ENCODE results near the gene C13orf46. TPM values are rescaled to one million over a fixed set of nuclear protein-coding genes. Genes with fewer than 3 reads are reported as not detected.
A peak's percentile ranks its signal among the peaks of the same experiment; 100 is the strongest.
"Not testable (repeated sequence)": the region's sequence is repeated elsewhere in the genome, so short reads cannot be mapped to it uniquely, and the experiment has no call there.

C13orf46 gene
- total RNA-seq, result 10 to 100 TPM; 18.4 to 33.9 (median 25.3) TPM
- 1.4 TPM for total RNA-seq (2013)
- total RNA-seq, result 0.61 to 17.2 (median 7.3) reads per million in 29 experiments

DNA sequence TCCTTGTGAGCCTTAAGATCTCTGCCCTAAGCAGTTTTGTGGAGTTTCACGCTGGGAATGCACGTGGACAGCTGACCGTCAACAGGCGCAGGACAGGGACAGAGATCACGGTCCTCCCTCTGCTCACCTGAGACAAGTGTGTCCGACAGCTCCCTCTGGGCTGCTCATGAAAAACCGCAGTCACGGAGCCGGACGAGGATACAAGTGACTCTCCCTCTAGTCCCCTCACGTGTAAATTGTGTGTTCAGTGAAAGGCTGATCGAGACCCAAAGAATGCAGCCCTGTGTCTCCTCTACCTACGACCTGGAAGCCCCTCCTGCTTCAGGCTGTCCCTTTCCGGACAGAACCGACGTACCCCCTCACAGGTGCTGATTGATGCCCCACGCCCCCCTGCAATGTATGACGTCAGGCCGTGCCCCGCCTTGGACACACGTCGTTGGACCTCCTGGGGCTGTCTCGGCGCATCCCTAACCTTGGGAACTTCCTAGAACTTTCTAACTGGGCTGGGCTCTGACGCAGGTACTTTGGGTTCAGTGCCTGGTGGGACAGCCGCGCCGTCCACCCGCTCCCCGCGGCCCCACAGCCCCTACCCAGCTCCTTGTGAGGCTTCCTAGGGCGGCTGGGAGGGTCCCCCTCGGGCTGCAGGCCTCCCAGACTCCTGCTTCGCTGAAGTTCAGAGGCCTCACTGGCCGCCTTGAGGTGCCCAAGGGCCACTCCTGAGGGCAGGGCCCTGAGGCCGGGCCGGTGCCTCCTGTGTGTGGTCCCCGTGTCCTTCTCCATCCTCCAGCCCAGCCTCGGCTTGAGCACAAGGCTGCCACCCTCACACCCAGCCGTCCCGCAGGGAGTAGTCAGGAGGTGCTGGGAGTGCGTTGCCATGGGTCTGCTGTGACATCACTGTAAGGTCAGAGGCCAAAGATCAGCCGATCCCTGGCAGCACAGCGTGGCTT lies at the start of gene C13orf46:
Gene C13orf46 (minus strand): TSS at position 859 of the 947 bp plus-strand sequence. CDS start 79 bp downstream, at position 780.
- Histone ChIP-seq H3K27me3 (replicated peaks in 1 of 2; ENCODE audit: control insufficient read depth in 2 of 2, extremely low read depth in 1 of 2, insufficient read depth in 2 of 2, low read length in 1 of 2) (no peaks in the 10 kb centered on the region), H3K4me3 (ENCODE audit: control insufficient read depth in 1 of 2, extremely low read depth in 1 of 2, low read length in 1 of 2) (no peak within 1 kb of the TSS), H3K4me1 (ENCODE audit: control insufficient read depth in 1 of 2, extremely low read depth in 1 of 2, insufficient read depth in 2 of 2, low read length in 2 of 2) (peaks cover 0 to 3% of the 10 kb centered on the region in 2 experiments), H3K9me3 (no peaks in the 10 kb centered on the region), H3K36me3 (ENCODE audit: control insufficient read depth in 2 of 2, extremely low read depth in 1 of 2, insufficient read depth in 1 of 2, low read length in 1 of 2) (peaks cover 36 to 75% of the 10 kb centered on the region in 2 donors), H3K27ac (ENCODE audit: low read length) (no peak within 1 kb of the TSS)
- ATAC-seq (replicated peaks in 1 of 4), result no peak
- Mint-ChIP-seq H3K9me3 (no peaks in the 10 kb centered on the region), H3K27me3 (no peaks in the 10 kb centered on the region), H3K4me3 (no peak within 1 kb of the TSS), H3K36me3 (peaks cover 38% of the 10 kb centered on the region), H3K27ac (no peak within 1 kb of the TSS), H3K4me1 (no peaks in the 10 kb centered on the region)
- 95% methylated on average over 38 of the region's 44 CpGs for WGBS (ENCODE audit: insufficient coverage)
- CTCF ChIA-PET, result no interaction called here
- no peak for DNase-seq
- POLR2A ChIA-PET, result no interaction called here

DNA sequence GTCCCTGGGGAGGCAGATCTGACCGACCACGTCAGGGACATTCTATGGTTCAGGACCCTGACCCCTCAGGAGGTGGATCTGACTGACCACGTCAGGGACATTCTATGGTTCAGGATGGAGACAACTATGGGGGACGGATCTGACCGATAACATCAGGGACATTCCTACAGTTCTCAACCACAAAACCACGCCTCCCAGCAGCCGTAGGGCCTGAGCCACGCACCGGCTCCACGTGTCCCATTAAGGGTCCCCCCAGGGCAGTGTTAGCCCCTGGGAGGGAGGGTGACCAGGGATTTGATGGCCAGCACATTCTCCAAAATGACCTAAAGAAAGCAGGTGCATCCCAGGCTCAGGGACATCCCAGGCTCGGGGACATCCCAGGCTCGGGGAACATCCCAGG lies 49.0 kb upstream of the C13orf46 start:
- CTCF ChIA-PET, result no interaction called here
- no peaks in the 10 kb centered on the region for H3K27me3 Mint-ChIP-seq
- no peaks in the 10 kb centered on the region for H3K9me3 Mint-ChIP-seq
- ATAC-seq (replicated peaks in 1 of 4) (no peak), DNase-seq (no peak)
- H3K27me3 ChIP-seq (replicated peaks in 1 of 2; ENCODE audit: control insufficient read depth in 2 of 2, extremely low read depth in 1 of 2, insufficient read depth in 2 of 2, low read length in 1 of 2), result no peaks in the 10 kb centered on the region
- peak overlapping the region in 1 of 2 donors; percentile 28 for H3K27ac Mint-ChIP-seq
- no peaks in the 10 kb centered on the region for H3K9me3 ChIP-seq
- H3K4me3 Mint-ChIP-seq, result no peak overlapping the region
- WGBS (ENCODE audit: insufficient coverage), result 90% methylated on average over 7 of the region's 12 CpGs
- POLR2A ChIA-PET, result no interaction called here
- no peak overlapping the region for H3K27ac ChIP-seq (ENCODE audit: low read length)
- peaks cover 0 to 4% (median 3%) of the 10 kb centered on the region in 3 donors for H3K4me1 Mint-ChIP-seq
- H3K36me3 Mint-ChIP-seq, result peaks cover 42% of the 10 kb centered on the region
- H3K36me3 ChIP-seq (ENCODE audit: control insufficient read depth in 2 of 2, extremely low read depth in 1 of 2, insufficient read depth in 1 of 2, low read length in 1 of 2), result peaks cover 58 to 96% of the 10 kb centered on the region in 2 donors
- peaks cover 0 to 6% of the 10 kb centered on the region in 2 experiments for H3K4me1 ChIP-seq (ENCODE audit: control insufficient read depth in 1 of 2, extremely low read depth in 1 of 2, insufficient read depth in 2 of 2, low read length in 2 of 2)
- H3K4me3 ChIP-seq (ENCODE audit: control insufficient read depth in 1 of 2, extremely low read depth in 1 of 2, low read length in 1 of 2), result no peak overlapping the region

DNA sequence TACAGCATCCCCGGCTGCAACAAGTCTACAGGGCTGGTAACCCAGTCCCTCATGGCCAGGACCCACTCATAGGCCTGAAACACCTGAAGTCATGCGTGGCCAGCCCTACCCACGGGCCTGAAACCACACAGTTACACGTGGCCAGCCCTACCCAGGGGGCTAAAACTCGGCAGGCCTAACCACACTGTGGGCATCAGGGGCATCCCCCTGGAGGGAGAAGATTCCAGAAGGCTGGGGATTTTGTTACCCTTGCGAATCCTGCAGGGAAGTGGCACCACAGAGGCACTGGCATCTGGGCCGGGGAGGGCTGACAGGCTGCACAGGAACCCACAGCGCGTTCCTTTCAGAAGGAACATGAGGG lies 48.4 kb upstream of the C13orf46 start:
- Histone ChIP-seq H3K4me3 (ENCODE audit: control insufficient read depth in 1 of 2, extremely low read depth in 1 of 2, low read length in 1 of 2) (no peak overlapping the region), H3K9me3 (no peaks in the 10 kb centered on the region), H3K36me3 (ENCODE audit: control insufficient read depth in 2 of 2, extremely low read depth in 1 of 2, insufficient read depth in 1 of 2, low read length in 1 of 2) (peaks cover 62 to 96% of the 10 kb centered on the region in 2 donors), H3K4me1 (ENCODE audit: control insufficient read depth in 1 of 2, extremely low read depth in 1 of 2, insufficient read depth in 2 of 2, low read length in 2 of 2) (peaks cover 0 to 3% of the 10 kb centered on the region in 2 experiments), H3K27me3 (replicated peaks in 1 of 2; ENCODE audit: control insufficient read depth in 2 of 2, extremely low read depth in 1 of 2, insufficient read depth in 2 of 2, low read length in 1 of 2) (no peaks in the 10 kb centered on the region), H3K27ac (ENCODE audit: low read length) (no peak overlapping the region)
- peaks cover 42% of the 10 kb centered on the region for H3K36me3 Mint-ChIP-seq
- CTCF ChIA-PET, result no interaction called here
- H3K4me1 Mint-ChIP-seq, result peaks cover 0 to 4% (median 0%) of the 10 kb centered on the region in 3 donors
- H3K9me3 Mint-ChIP-seq, result no peaks in the 10 kb centered on the region
- no peak for ATAC-seq (replicated peaks in 1 of 4)
- DNase-seq, result no peak
- no peak overlapping the region for H3K27ac Mint-ChIP-seq
- POLR2A ChIA-PET, result no interaction called here
- H3K27me3 Mint-ChIP-seq, result no peaks in the 10 kb centered on the region
- no peak overlapping the region for H3K4me3 Mint-ChIP-seq
- 74% methylated on average over 8 of the region's 9 CpGs for WGBS (ENCODE audit: insufficient coverage)

DNA sequence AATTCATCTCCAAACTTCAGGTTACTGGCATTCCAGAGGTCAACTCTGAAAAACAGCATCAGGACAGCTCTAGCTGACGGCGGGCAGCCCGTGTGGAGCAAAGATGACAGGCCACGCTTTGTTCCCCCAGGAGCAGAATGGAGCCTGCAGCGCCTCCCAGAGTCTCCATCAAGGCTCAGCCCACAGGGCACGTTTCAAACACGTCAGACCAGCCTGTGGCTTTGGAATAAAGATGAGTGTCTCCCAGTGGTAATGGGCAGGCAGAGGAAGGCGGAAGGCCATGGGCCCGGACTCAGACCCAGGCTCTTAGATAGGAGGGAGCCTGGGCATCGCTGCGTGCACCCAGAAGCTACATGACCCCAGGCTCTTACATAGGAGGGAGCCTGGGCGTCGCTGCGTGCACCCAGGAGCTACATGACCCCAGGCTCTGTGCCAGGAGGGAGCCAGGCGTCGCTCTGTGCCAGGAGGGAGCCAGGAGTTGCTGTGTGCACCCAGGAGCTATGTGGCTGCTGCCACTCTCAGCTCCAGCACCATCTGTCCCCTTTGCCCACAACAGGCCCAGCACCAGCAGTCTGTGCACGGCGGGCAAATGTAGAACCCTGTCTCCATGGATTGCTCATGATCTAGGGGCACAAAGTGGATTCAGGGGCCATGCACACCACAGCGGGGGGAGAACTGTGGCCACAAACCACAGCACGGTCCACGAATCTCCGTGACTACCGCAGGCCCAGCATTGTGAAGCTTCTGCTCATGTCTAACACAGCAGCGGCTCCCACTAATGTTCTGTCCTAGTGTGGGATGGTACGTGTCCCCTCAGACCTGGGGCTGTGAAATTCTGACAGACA lies 47.8 kb upstream of the C13orf46 start:
- POLR2A ChIA-PET, result no interaction called here

DNA sequence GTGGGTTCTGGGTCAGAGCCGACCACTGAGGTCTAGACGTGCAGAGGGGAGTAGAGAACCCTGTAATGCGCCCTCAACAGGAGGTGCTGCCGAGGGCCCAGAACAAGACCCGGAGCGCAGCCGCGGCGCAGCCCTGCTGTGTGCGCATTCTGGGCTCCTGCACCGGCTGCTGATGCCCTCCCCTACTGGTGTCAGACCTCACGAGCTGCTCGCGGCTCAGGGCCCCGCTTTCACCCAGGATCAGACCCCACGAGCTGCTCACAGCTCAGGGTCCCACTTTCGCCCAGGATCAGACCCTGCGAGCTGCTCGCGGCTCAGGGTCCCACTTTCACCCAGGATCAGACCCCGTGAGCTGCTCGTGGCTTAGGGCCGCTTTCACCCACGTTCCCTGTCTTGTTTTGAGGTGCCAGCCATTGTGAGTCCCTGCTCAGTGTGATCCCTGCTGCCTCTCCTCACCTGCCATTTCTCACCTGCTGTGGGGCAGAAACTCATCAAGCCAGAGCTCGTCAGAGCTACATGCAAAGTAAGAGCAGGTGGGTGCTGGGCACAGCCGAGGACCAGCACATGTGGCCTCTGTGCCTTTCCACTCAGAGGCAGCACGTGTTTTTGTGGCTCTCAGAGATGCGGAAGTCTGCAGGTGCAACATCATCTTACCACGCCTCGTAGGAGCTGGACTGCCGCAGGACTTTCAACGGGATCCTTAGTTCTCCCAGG lies 47.0 kb upstream of the C13orf46 start:
- no peaks in the 10 kb centered on the region for H3K9me3 Mint-ChIP-seq
- ATAC-seq (replicated peaks in 1 of 4) (no peak), DNase-seq (no peak)
- H3K4me1 Mint-ChIP-seq, result peaks cover 0 to 4% (median 2%) of the 10 kb centered on the region in 3 donors
- 94% methylated on average over 32 of the region's 32 CpGs for WGBS (ENCODE audit: insufficient coverage)
- Histone ChIP-seq H3K4me1 (ENCODE audit: control insufficient read depth in 1 of 2, extremely low read depth in 1 of 2, insufficient read depth in 2 of 2, low read length in 2 of 2) (peaks cover 0 to 3% of the 10 kb centered on the region in 2 experiments), H3K36me3 (ENCODE audit: control insufficient read depth in 2 of 2, extremely low read depth in 1 of 2, insufficient read depth in 1 of 2, low read length in 1 of 2) (peaks cover 57 to 96% of the 10 kb centered on the region in 2 donors), H3K27ac (ENCODE audit: low read length) (no peak overlapping the region), H3K4me3 (ENCODE audit: control insufficient read depth in 1 of 2, extremely low read depth in 1 of 2, low read length in 1 of 2) (no peak overlapping the region), H3K9me3 (no peaks in the 10 kb centered on the region), H3K27me3 (replicated peaks in 1 of 2; ENCODE audit: control insufficient read depth in 2 of 2, extremely low read depth in 1 of 2, insufficient read depth in 2 of 2, low read length in 1 of 2) (no peaks in the 10 kb centered on the region)
- no peaks in the 10 kb centered on the region for H3K27me3 Mint-ChIP-seq
- ChIA-PET CTCF (no interaction called here), POLR2A (no interaction called here)
- H3K27ac Mint-ChIP-seq, result no peak overlapping the region
- H3K36me3 Mint-ChIP-seq, result peaks cover 40% of the 10 kb centered on the region
- H3K4me3 Mint-ChIP-seq, result no peak overlapping the region

More for the DNA sequence above, 47.8 kb upstream of the C13orf46 start:
- Histone ChIP-seq H3K27me3 (replicated peaks in 1 of 2; ENCODE audit: control insufficient read depth in 2 of 2, extremely low read depth in 1 of 2, insufficient read depth in 2 of 2, low read length in 1 of 2) (no peaks in the 10 kb centered on the region), H3K36me3 (ENCODE audit: control insufficient read depth in 2 of 2, extremely low read depth in 1 of 2, insufficient read depth in 1 of 2, low read length in 1 of 2) (peaks cover 62 to 96% of the 10 kb centered on the region in 2 donors), H3K4me3 (ENCODE audit: control insufficient read depth in 1 of 2, extremely low read depth in 1 of 2, low read length in 1 of 2) (no peak overlapping the region), H3K27ac (ENCODE audit: low read length) (no peak overlapping the region), H3K9me3 (no peaks in the 10 kb centered on the region), H3K4me1 (ENCODE audit: control insufficient read depth in 1 of 2, extremely low read depth in 1 of 2, insufficient read depth in 2 of 2, low read length in 2 of 2) (peaks cover 0 to 3% of the 10 kb centered on the region in 2 experiments)
- H3K9me3 Mint-ChIP-seq, result no peaks in the 10 kb centered on the region
- no peak for DNase-seq
- H3K4me3 Mint-ChIP-seq, result no peak overlapping the region
- WGBS (ENCODE audit: insufficient coverage), result 90% methylated on average over 19 of the region's 25 CpGs
- CTCF ChIA-PET, result no interaction called here
- peak overlapping the region in 1 of 2 donors; percentile 27 for H3K27ac Mint-ChIP-seq
- no peaks in the 10 kb centered on the region for H3K27me3 Mint-ChIP-seq
- no peak for ATAC-seq (replicated peaks in 1 of 4)
- H3K4me1 Mint-ChIP-seq, result peaks cover 0 to 4% (median under 1%) of the 10 kb centered on the region in 3 donors
- H3K36me3 Mint-ChIP-seq, result peaks cover 42% of the 10 kb centered on the region

DNA sequence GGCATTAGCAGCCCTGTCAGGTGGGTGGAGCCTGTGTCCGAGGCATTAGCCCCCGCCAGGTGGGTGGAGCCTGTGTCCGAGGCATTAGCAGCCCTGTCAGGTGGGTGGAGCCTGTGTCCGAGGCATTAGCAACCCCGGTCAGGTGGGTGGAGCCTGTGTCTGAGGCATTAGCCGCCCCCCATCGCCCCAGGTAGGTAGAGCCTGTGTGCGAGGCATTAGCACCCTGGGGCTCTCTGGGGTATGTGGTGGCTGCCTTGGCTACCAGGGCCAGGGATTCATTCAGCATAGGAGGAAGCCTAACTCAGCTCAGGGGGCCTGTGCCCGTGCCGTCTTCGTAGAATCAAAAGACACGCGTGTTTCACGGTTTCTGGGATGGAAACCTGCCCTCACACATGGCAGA lies 46.3 kb upstream of the C13orf46 start:
- 100% methylated on average over 9 of the region's 14 CpGs for WGBS (ENCODE audit: insufficient coverage)
- POLR2A ChIA-PET, H3K27ac Mint-ChIP-seq: not testable (repeated sequence)

More for the DNA sequence above, 46.3 kb upstream of the C13orf46 start:
- H3K9me3 Mint-ChIP-seq; H3K27ac ChIP-seq (ENCODE audit: low read length); H3K27me3 ChIP-seq (replicated peaks in 1 of 2; ENCODE audit: control insufficient read depth in 2 of 2, extremely low read depth in 1 of 2, insufficient read depth in 2 of 2, low read length in 1 of 2); H3K4me3 Mint-ChIP-seq; H3K4me1 Mint-ChIP-seq; H3K27me3 Mint-ChIP-seq; H3K9me3 ChIP-seq; CTCF ChIA-PET; ATAC-seq (replicated peaks in 1 of 4); H3K4me3 ChIP-seq (ENCODE audit: control insufficient read depth in 1 of 2, extremely low read depth in 1 of 2, low read length in 1 of 2); DNase-seq; H3K4me1 ChIP-seq (ENCODE audit: control insufficient read depth in 1 of 2, extremely low read depth in 1 of 2, insufficient read depth in 2 of 2, low read length in 2 of 2): not testable (repeated sequence)
- H3K36me3 Mint-ChIP-seq, result peaks cover 37% of the 10 kb centered on the region
- peaks cover 50 to 96% of the 10 kb centered on the region in 2 donors for H3K36me3 ChIP-seq (ENCODE audit: control insufficient read depth in 2 of 2, extremely low read depth in 1 of 2, insufficient read depth in 1 of 2, low read length in 1 of 2)
